Measurements from ENCODE around the gene CWC22.

Gene CWC22

GRCh38 chr2:179925713-179926112 is 81.4 kb downstream of the CWC22 start:
- Histone ChIP-seq H3K4me3 (no peak overlapping the region), H3K27ac (no peak overlapping the region)
- TF ChIP-seq CTCF (IDR thresholded peaks at IDR 0.05), result no peak
- no peak for DNase-seq (ENCODE audit: low spot score)

GRCh38 chr2:179917272-179917671 is 89.8 kb downstream of the CWC22 start:
- Histone ChIP-seq H3K4me3 (no peak overlapping the region), H3K27ac (no peak overlapping the region)
- no peak for TF ChIP-seq CTCF (IDR thresholded peaks at IDR 0.05)
- DNase-seq (ENCODE audit: low spot score), result no peak

- Histone ChIP-seq H3K4me3 (no peak overlapping the region), H3K27ac (no peak overlapping the region)
- DNase-seq (ENCODE audit: low spot score), result no peak
- no peak for TF ChIP-seq CTCF (IDR thresholded peaks at IDR 0.05)
Observed at GRCh38 chr2:179915395-179915992, 91.6 kb downstream of the CWC22 start.

- Histone ChIP-seq H3K4me3 (no peak overlapping the region), H3K27ac (no peak overlapping the region)
- no peak for DNase-seq (ENCODE audit: low spot score)
- TF ChIP-seq CTCF (IDR thresholded peaks at IDR 0.05), result no peak
Observed at GRCh38 chr2:179913809-179914208, 93.3 kb downstream of the CWC22 start.

- TF ChIP-seq CTCF (IDR thresholded peaks at IDR 0.05), result no peak
- H3K4me3 ChIP-seq, result no peak overlapping the region
Observed at GRCh38 chr2:179911569-179911968, 95.5 kb downstream of the CWC22 start.

GRCh38 chr2:179910735-179911113 is 96.4 kb downstream of the CWC22 start:
- H3K4me3 ChIP-seq, result no peak overlapping the region
- no peak for TF ChIP-seq CTCF (IDR thresholded peaks at IDR 0.05)

More at GRCh38 chr2:179911569-179911968, 95.5 kb downstream of the CWC22 start:
- no peak overlapping the region for H3K27ac ChIP-seq
- no peak for DNase-seq (ENCODE audit: low spot score)

GRCh38 chr2:179909845-179910734 is 97.0 kb downstream of the CWC22 start:
- no peak for TF ChIP-seq CTCF (IDR thresholded peaks at IDR 0.05)
- no peak for DNase-seq (ENCODE audit: low spot score)
- Histone ChIP-seq H3K4me3 (no peak overlapping the region), H3K27ac (no peak overlapping the region)

More at GRCh38 chr2:179910735-179911113, 96.4 kb downstream of the CWC22 start:
- no peak for DNase-seq (ENCODE audit: low spot score)
- no peak overlapping the region for H3K27ac ChIP-seq

All from coronary artery (tissue), 2 donors.